SK-N-SH treated with all-trans-retinoic acid at 6 μM for 48 hours (cell line): ENCODE results near the gene PYGL.

Experiments used
- ARNTL ChIP-seq: fragments of 450-650 bp; formaldehyde crosslinking; IDR thresholded peaks from 2 replicates; pipeline ENCODE4 v1.5.0; 2020; ENCODE audit warnings: low read depth, mild to moderate bottlenecking, moderate library complexity, borderline replicate concordance
- CREB5 ChIP-seq: fragments of 250-450 bp; sonication (Bioruptor Pico); IDR thresholded peaks from 2 replicates; pipeline ENCODE4 v1.5.1; 2020; ENCODE audit warnings: low read depth, mild to moderate bottlenecking, moderate library complexity
- ESRRG ChIP-seq: fragments of 250-450 bp; sonication (Bioruptor Pico); IDR thresholded peaks from 2 replicates; pipeline ENCODE4 v1.6.1; 2021; ENCODE audit warnings: mild to moderate bottlenecking
- OSR1 ChIP-seq: fragments of 250-450 bp; sonication (Bioruptor Pico); IDR thresholded peaks from 2 replicates; pipeline ENCODE4 v1.8.0; 2022; ENCODE audit warnings: moderate library complexity, mild to moderate bottlenecking, inconsistent platforms
- PPARA ChIP-seq: fragments of 250-450 bp; sonication (Bioruptor Pico); IDR thresholded peaks from 2 replicates; pipeline ENCODE4 v1.5.0; 2020; ENCODE audit warnings: mild to moderate bottlenecking, borderline replicate concordance
- RARB ChIP-seq: fragments of 250-450 bp; sonication (Bioruptor Pico); IDR thresholded peaks from 2 replicates; pipeline ENCODE4 v1.8.0; 2021; ENCODE audit warnings: mild to moderate bottlenecking, moderate library complexity
- SNAI2 ChIP-seq: fragments of 250-450 bp; sonication (Bioruptor Pico); IDR thresholded peaks from 2 replicates; pipeline ENCODE4 v1.5.0; 2020; ENCODE audit warnings: mild to moderate bottlenecking, moderate library complexity
- ZFP3 ChIP-seq: fragments of 250-450 bp; sonication (Bioruptor Pico); IDR thresholded peaks from 2 replicates; pipeline ENCODE4 v1.5.0; 2020; ENCODE audit warnings: mild to moderate bottlenecking, moderate library complexity
- ZFP30 ChIP-seq: fragments of 450-650 bp; formaldehyde crosslinking; IDR thresholded peaks from 2 replicates; pipeline ENCODE4 v1.5.0; 2022; ENCODE audit warnings: mild to moderate bottlenecking, moderate library complexity
- TF ChIP-seq, protein P1 (sequence below): fragments of 250-450 bp; sonication (Bioruptor Pico); IDR thresholded peaks from 2 replicates; pipeline ENCODE4 v1.5.1; 2021; ENCODE audit warnings: mild to moderate bottlenecking, moderate library complexity
- TF ChIP-seq, protein P2 (sequence below): fragments of 250-450 bp; sonication (Bioruptor Pico); IDR thresholded peaks from 2 replicates; pipeline ENCODE4 v1.8.0; 2020; ENCODE audit warnings: mild to moderate bottlenecking, moderate library complexity, borderline replicate concordance

DNA sequence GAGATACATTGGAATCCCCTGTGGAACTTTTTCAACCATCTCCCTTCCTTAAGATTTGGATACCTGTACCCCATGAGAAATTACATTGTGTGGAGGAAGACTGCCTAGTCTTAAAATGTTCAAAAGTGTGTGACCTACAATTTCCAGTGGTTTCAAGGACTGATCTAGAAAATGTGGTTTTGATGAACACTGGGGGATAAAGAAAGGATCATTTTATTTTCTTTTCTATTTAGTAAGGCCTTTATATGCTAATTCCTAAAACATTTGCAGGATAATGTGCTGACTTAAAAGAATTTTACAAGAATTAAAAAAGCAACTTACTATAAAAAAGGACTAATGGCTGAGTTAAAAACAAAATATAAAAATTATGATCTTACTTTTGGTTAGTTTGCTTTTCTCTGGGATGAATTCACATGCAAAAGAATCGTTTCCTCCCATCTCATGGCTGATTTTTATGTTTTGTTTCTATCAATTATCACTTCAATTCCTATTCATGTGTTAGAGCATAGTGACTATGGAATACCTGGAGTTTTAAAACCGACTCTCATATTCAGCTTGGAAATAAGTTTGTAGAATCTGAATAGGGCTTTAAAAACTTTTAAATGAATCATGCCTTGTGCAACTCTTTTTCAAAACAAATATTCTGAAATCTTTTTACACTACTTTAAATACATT, 39.9 kb upstream of the PYGL start:
- TF ChIP-seq ZFP3 (CRISPR knock-in tag) (no peak), ESRRG (CRISPR knock-in tag) (no peak), ARNTL (no peak), OSR1 (CRISPR knock-in tag) (no peak), ZFP30 (CRISPR knock-in tag) (no peak), RARB (CRISPR knock-in tag) (no peak), CREB5 (CRISPR knock-in tag) (no peak), PPARA (CRISPR knock-in tag) (no peak), SNAI2 (CRISPR knock-in tag) (no peak)
- TF ChIP-seq, protein P1, sequence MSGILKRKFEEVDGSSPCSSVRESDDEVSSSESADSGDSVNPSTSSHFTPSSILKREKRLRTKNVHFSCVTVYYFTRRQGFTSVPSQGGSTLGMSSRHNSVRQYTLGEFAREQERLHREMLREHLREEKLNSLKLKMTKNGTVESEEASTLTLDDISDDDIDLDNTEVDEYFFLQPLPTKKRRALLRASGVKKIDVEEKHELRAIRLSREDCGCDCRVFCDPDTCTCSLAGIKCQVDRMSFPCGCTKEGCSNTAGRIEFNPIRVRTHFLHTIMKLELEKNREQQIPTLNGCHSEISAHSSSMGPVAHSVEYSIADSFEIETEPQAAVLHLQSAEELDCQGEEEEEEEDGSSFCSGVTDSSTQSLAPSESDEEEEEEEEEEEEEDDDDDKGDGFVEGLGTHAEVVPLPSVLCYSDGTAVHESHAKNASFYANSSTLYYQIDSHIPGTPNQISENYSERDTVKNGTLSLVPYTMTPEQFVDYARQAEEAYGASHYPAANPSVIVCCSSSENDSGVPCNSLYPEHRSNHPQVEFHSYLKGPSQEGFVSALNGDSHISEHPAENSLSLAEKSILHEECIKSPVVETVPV: no peak
- TF ChIP-seq, protein P2, sequence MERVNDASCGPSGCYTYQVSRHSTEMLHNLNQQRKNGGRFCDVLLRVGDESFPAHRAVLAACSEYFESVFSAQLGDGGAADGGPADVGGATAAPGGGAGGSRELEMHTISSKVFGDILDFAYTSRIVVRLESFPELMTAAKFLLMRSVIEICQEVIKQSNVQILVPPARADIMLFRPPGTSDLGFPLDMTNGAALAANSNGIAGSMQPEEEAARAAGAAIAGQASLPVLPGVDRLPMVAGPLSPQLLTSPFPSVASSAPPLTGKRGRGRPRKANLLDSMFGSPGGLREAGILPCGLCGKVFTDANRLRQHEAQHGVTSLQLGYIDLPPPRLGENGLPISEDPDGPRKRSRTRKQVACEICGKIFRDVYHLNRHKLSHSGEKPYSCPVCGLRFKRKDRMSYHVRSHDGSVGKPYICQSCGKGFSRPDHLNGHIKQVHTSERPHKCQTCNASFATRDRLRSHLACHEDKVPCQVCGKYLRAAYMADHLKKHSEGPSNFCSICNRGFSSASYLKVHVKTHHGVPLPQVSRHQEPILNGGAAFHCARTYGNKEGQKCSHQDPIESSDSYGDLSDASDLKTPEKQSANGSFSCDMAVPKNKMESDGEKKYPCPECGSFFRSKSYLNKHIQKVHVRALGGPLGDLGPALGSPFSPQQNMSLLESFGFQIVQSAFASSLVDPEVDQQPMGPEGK (CRISPR knock-in tag): no peak
